Ovary (tissue), 9 donors: ENCODE measurements around the gene R3HCC1L. TPM values are rescaled to one million over a fixed set of nuclear protein-coding genes. Genes with fewer than 3 reads are reported as not detected.
A peak's percentile ranks its signal among the peaks of the same experiment; 100 is the strongest.

ENCODE experiments used
- DNase-seq, 5 donors: peaks; one replicate each; pipeline ENCODE4 v3.0.0-alpha.2; 2019 to 2020
- H3K27ac ChIP-seq, 2 donors: fragments of 200-600 bp; one replicate each; pipeline versions ENCODE4 v1.5.1 to v1.8.0; 2019 to 2022
- H3K27me3 ChIP-seq: fragments of 200-600 bp; one replicate; pipeline ENCODE4 v1.8.0; 2022
- H3K36me3 ChIP-seq: fragments of 200-600 bp; sonication (generic); one replicate; pipeline ENCODE4 v1.5.1; 2019
- H3K4me1 ChIP-seq: one replicate; pipeline ENCODE4 v1.8.1; 2013; ENCODE audit warnings: mild to moderate bottlenecking, moderate library complexity; ENCODE audit not compliant: insufficient read depth
- H3K4me3 ChIP-seq: fragments of 200-600 bp; sonication (generic); one replicate; pipeline ENCODE4 v1.5.1; 2017
- H3K9me3 ChIP-seq, 2 donors: fragments of 200-600 bp in 1 of 2; sonication (generic) in 1 of 2; one replicate each; pipeline versions ENCODE4 v1.5.1 to v1.8.1; 2013 to 2019; ENCODE audit warnings: mild to moderate bottlenecking in 1 of 2, moderate library complexity in 1 of 2
- CTCF ChIP-seq, 3 donors: fragments of 450-650 bp in 2 of 3; fragments of 200-600 bp in 1 of 3; IDR thresholded peaks; one replicate each; pipeline versions ENCODE4 v1.5.1 to v1.8.0; 2016 to 2022; ENCODE audit warnings: antibody characterized with exemption in 3 of 3, mild to moderate bottlenecking in 1 of 3
- EP300 ChIP-seq: sonication (generic); formaldehyde crosslinking; IDR thresholded peaks from one replicate; pipeline ENCODE4 v1.6.1; 2017; ENCODE audit warnings: antibody characterized with exemption
- POLR2A ChIP-seq: fragments of 450-650 bp; IDR thresholded peaks from one replicate; pipeline ENCODE4 v1.6.1; 2017; ENCODE audit warnings: antibody characterized with exemption, mild to moderate bottlenecking, moderate library complexity
- WGBS, 3 donors: extraction: QIAGEN DNeasy Blood & Tissue Kit in 1 of 3; methylation state at CpG; one replicate each; pipeline versions ENCODE4 v1.1.5 to v1.1.7; 2013 to 2017; 5-methylcytosine and 5-hydroxymethylcytosine counted together
- intact Hi-C, 4 donors: fragments of 100-400 bp; cut with DNase I; formaldehyde crosslinking; loops; one replicate each; pipeline versions ENCODE4 v1.11.0 to v1.15.1; 2022 to 2023
- polyA plus RNA-seq, 2 donors: library from polyadenylated mRNA; stranded (reverse); fragments of 200-250 nt in 1 of 2; fragments of 350-450 nt in 1 of 2; fragmentation: Illumina TruSeq in 1 of 2; extraction: RNeasy Lipid Tissue Mini Kit (QIAGEN cat#74804) in 1 of 2; gene quantifications; one replicate each; pipeline ENCODE4 v1.2.3, GENCODE V29; 2013 to 2014
- total RNA-seq, 7 donors: library from RNA; depleted of rRNA in 2 of 7; stranded (reverse); fragments of >200 nt in 2 of 7; fragmentation: NEBNext Ultra II Directional in 3 of 7; extraction: Animal tissue kit (Norgen Biotek cat#: 25700) in 3 of 7; gene quantifications; one replicate each; pipeline versions ENCODE4 v1.1.0 to v1.2.4, GENCODE V29; 2016 to 2023
- donor health status: DM: no; HTN: no; CAD: no; lungs with moderate emphysema.
- donor health status: DM: no; HTN: no; CAD: no.
- donor health status: Bipolar disorder and iron deficiency.
- donor health status: DM: yes; HTN: yes; CAD: no.
- donor health status: DM: no; HTN: no; CAD: no.
- donor health status: DM: yes; HTN: yes; CAD: no.

R3HCC1L gene
- total and polyA plus RNA-seq, 9 donors, result 7.4 to 10.8 (median 9.1) TPM

- H3K4me1 ChIP-seq, result peaks cover 1% of the 10 kb centered on the region
- H3K27me3 ChIP-seq, result no peaks in the 10 kb centered on the region
- 93 to 97% (median 95%) methylated on average over 2 of the region's 2 CpGs for WGBS, 3 donors
- H3K4me3 ChIP-seq, result no peak overlapping the region
- TF ChIP-seq EP300, result no peak
- TF ChIP-seq POLR2A, result no peak
- TF ChIP-seq CTCF (IDR thresholded peaks at IDR 0.05), result no peak
- H3K27ac ChIP-seq, result no peak overlapping the region
- intact Hi-C loops, result loop anchor here in 2 of 4 donors (10.0 kb wide), 1 partner anchor 145 kb away; no protein-coding TSS in a partner anchor
- H3K36me3 ChIP-seq, result no peaks in the 10 kb centered on the region
- H3K9me3 ChIP-seq, result no peaks in the 10 kb centered on the region
- DNase-seq, result no peak
Measured at GRCh38 chr10:98169379-98169778, 34.9 kb downstream of the R3HCC1L start.

DNA sequence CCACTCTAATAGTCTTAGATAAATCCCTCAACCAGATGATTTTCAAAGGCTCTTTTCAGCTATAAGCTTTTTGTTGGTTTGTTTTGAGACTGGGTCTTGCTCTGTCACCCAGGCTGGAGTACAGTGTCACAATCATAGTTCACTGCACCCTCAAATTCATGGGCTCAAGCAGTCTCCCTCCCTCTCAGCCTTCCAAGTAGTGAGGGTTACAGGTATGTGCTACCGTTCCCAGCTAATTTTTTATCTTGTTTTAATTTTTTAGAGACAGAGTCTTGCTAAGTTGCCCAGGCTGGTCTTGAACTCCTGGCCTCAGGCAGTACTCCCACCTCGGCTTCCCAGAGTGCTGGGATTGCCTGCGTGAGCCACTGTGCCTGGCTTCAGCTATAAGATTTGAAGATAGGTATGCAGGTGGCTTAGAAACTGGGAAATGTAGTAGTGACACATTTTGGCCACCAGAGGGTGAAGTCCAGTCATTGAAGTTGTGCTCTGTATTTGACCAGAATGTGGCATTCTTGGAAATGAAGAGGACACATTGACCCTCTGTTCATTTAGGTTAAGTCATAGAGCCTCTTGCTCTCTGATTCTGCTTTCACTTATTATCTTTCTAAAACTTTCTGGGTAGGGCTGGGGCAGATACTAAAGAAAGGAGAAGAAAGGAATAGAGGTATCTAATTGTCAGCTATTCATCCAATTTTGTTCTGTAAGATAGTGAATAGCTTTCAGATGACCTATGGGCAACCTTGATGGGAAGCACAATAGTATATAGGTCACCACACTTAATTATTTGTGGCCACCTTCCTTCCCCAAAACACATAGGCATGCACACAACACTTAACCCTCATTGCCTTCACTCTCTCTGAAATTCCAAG lies 36.0 kb downstream of the R3HCC1L start:
- DNase-seq, result peak in 1 of 5 donors; percentile 35
- Histone ChIP-seq H3K4me3 (no peak overlapping the region), H3K27ac (no peak overlapping the region), H3K27me3 (no peaks in the 10 kb centered on the region), H3K9me3 (no peaks in the 10 kb centered on the region), H3K36me3 (no peaks in the 10 kb centered on the region), H3K4me1 (peaks cover 1% of the 10 kb centered on the region)
- peak; percentile 19 to 55 (median 48) for TF ChIP-seq CTCF (IDR thresholded peaks at IDR 0.05)
- TF ChIP-seq EP300, result no peak
- intact Hi-C loops, result loop anchor here in 1 of 4 donors (5.0 kb wide), 1 partner anchor 142 kb away; no protein-coding TSS in a partner anchor
- WGBS, 3 donors, result 43 to 55% (median 44%) methylated on average over 3 of the region's 3 CpGs

- Histone ChIP-seq H3K4me3 (no peak overlapping the region), H3K27ac (no peak overlapping the region), H3K36me3 (no peaks in the 10 kb centered on the region), H3K4me1 (peaks cover 1% of the 10 kb centered on the region), H3K9me3 (no peaks in the 10 kb centered on the region), H3K27me3 (no peaks in the 10 kb centered on the region)
- intact Hi-C loops, result loop anchor here in 1 of 4 donors (5.0 kb wide), 1 partner anchor 140 kb away; no protein-coding TSS in a partner anchor
- DNase-seq, result no peak
- TF ChIP-seq EP300 (no peak), CTCF (IDR thresholded peaks at IDR 0.05) (no peak), POLR2A (no peak)
- 38 to 54% (median 48%) methylated on average over 4 of the region's 4 CpGs for WGBS, 3 donors
Measured at GRCh38 chr10:98172073-98172472, 37.6 kb downstream of the R3HCC1L start.

DNA sequence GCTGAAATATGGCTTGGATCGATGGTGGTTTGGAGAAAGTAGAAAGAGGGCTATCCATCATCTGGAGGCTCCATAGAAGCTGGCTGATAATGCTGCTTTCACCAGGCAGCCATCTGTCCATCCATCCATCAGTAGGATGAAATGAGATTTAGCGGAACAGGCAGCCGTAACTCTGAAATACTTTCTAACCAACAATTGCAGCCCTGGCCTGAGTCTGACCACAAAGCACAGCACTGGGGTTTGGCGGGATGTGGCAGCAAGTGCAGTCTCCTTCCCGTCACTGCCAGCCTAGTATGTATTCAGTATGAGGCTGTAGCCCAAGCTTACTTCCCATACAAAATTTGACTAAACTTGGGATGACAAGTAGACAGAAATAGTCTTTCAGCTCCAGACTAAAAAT lies 38.0 kb downstream of the R3HCC1L start:
- no peaks in the 10 kb centered on the region for H3K27me3 ChIP-seq
- WGBS, 3 donors, result 85 to 91% (median 89%) methylated on average over 5 of the region's 5 CpGs
- H3K9me3 ChIP-seq, result no peaks in the 10 kb centered on the region
- H3K36me3 ChIP-seq, result no peaks in the 10 kb centered on the region
- intact Hi-C loops, result loop anchor here in 1 of 4 donors (5.0 kb wide), 1 partner anchor 140 kb away; no protein-coding TSS in a partner anchor
- no peak for DNase-seq
- H3K4me3 ChIP-seq, result no peak overlapping the region
- H3K27ac ChIP-seq, result no peak overlapping the region
- peaks cover 1% of the 10 kb centered on the region for H3K4me1 ChIP-seq
- TF ChIP-seq POLR2A (no peak), EP300 (no peak), CTCF (IDR thresholded peaks at IDR 0.05) (no peak)
